ENCODE measurements around the gene CNN2. TPM values are rescaled to one million over a fixed set of nuclear protein-coding genes. Genes with fewer than 3 reads are reported as not detected.
A peak's percentile ranks its signal among the peaks of the same experiment; 100 is the strongest.

Gene CNN2
- total and polyA plus RNA-seq, 2 of the 13 experiments (the other 11 are each of a cell fraction or from before 2014, with no cell fraction given): 63.6 to 70.0 TPM

DNA sequence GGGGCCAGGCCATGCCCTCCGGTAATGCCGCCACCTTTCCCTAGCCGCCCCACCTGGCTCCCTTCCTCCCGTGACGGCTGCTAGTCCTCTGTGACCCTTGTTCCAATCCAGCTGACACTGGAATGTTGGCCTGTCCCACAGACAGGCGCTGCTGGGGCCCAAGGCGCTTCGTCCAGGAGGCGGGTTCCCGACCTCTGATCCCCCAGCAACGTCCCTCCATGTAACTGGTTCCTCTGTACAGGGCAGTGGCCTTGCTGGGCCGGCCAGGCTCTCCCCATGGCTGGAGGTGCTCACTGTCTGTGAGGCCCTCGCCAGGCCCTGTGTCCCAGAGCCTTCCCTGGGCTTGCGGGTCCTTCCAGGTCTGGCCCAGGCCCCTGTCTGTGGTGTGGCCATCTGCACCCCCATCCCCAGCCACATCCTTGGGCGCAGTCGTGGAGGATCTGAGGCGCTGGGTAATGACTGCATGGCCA is 33.0 kb upstream of the CNN2 start (continued):
- TF ChIP-seq, protein P1, sequence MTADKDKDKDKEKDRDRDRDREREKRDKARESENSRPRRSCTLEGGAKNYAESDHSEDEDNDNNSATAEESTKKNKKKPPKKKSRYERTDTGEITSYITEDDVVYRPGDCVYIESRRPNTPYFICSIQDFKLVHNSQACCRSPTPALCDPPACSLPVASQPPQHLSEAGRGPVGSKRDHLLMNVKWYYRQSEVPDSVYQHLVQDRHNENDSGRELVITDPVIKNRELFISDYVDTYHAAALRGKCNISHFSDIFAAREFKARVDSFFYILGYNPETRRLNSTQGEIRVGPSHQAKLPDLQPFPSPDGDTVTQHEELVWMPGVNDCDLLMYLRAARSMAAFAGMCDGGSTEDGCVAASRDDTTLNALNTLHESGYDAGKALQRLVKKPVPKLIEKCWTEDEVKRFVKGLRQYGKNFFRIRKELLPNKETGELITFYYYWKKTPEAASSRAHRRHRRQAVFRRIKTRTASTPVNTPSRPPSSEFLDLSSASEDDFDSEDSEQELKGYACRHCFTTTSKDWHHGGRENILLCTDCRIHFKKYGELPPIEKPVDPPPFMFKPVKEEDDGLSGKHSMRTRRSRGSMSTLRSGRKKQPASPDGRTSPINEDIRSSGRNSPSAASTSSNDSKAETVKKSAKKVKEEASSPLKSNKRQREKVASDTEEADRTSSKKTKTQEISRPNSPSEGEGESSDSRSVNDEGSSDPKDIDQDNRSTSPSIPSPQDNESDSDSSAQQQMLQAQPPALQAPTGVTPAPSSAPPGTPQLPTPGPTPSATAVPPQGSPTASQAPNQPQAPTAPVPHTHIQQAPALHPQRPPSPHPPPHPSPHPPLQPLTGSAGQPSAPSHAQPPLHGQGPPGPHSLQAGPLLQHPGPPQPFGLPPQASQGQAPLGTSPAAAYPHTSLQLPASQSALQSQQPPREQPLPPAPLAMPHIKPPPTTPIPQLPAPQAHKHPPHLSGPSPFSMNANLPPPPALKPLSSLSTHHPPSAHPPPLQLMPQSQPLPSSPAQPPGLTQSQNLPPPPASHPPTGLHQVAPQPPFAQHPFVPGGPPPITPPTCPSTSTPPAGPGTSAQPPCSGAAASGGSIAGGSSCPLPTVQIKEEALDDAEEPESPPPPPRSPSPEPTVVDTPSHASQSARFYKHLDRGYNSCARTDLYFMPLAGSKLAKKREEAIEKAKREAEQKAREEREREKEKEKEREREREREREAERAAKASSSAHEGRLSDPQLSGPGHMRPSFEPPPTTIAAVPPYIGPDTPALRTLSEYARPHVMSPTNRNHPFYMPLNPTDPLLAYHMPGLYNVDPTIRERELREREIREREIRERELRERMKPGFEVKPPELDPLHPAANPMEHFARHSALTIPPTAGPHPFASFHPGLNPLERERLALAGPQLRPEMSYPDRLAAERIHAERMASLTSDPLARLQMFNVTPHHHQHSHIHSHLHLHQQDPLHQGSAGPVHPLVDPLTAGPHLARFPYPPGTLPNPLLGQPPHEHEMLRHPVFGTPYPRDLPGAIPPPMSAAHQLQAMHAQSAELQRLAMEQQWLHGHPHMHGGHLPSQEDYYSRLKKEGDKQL (CRISPR knock-in tag; IDR thresholded peaks at IDR 0.05; ENCODE audit: low read depth): peak; percentile 20; the same call in 1 of the 2 replicates
- TF ChIP-seq, protein P2, sequence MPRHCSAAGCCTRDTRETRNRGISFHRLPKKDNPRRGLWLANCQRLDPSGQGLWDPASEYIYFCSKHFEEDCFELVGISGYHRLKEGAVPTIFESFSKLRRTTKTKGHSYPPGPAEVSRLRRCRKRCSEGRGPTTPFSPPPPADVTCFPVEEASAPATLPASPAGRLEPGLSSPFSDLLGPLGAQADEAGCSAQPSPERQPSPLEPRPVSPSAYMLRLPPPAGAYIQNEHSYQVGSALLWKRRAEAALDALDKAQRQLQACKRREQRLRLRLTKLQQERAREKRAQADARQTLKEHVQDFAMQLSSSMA (CRISPR knock-in tag; IDR thresholded peaks at IDR 0.05): no peak
- TF ChIP-seq ZBTB20 (CRISPR knock-in tag; IDR thresholded peaks at IDR 0.05; ENCODE audit: borderline replicate concordance, low read depth): peak; percentile 44; the same call in 1 of the 2 replicates
- no peak for TF ChIP-seq RFX3 (CRISPR knock-in tag; IDR thresholded peaks at IDR 0.05)
- TF ChIP-seq ZNF607 (CRISPR knock-in tag; IDR thresholded peaks at IDR 0.05; ENCODE audit: borderline replicate concordance): no peak
- TF ChIP-seq ZSCAN30 (CRISPR knock-in tag; IDR thresholded peaks at IDR 0.05): no peak
- TF ChIP-seq, protein P3, sequence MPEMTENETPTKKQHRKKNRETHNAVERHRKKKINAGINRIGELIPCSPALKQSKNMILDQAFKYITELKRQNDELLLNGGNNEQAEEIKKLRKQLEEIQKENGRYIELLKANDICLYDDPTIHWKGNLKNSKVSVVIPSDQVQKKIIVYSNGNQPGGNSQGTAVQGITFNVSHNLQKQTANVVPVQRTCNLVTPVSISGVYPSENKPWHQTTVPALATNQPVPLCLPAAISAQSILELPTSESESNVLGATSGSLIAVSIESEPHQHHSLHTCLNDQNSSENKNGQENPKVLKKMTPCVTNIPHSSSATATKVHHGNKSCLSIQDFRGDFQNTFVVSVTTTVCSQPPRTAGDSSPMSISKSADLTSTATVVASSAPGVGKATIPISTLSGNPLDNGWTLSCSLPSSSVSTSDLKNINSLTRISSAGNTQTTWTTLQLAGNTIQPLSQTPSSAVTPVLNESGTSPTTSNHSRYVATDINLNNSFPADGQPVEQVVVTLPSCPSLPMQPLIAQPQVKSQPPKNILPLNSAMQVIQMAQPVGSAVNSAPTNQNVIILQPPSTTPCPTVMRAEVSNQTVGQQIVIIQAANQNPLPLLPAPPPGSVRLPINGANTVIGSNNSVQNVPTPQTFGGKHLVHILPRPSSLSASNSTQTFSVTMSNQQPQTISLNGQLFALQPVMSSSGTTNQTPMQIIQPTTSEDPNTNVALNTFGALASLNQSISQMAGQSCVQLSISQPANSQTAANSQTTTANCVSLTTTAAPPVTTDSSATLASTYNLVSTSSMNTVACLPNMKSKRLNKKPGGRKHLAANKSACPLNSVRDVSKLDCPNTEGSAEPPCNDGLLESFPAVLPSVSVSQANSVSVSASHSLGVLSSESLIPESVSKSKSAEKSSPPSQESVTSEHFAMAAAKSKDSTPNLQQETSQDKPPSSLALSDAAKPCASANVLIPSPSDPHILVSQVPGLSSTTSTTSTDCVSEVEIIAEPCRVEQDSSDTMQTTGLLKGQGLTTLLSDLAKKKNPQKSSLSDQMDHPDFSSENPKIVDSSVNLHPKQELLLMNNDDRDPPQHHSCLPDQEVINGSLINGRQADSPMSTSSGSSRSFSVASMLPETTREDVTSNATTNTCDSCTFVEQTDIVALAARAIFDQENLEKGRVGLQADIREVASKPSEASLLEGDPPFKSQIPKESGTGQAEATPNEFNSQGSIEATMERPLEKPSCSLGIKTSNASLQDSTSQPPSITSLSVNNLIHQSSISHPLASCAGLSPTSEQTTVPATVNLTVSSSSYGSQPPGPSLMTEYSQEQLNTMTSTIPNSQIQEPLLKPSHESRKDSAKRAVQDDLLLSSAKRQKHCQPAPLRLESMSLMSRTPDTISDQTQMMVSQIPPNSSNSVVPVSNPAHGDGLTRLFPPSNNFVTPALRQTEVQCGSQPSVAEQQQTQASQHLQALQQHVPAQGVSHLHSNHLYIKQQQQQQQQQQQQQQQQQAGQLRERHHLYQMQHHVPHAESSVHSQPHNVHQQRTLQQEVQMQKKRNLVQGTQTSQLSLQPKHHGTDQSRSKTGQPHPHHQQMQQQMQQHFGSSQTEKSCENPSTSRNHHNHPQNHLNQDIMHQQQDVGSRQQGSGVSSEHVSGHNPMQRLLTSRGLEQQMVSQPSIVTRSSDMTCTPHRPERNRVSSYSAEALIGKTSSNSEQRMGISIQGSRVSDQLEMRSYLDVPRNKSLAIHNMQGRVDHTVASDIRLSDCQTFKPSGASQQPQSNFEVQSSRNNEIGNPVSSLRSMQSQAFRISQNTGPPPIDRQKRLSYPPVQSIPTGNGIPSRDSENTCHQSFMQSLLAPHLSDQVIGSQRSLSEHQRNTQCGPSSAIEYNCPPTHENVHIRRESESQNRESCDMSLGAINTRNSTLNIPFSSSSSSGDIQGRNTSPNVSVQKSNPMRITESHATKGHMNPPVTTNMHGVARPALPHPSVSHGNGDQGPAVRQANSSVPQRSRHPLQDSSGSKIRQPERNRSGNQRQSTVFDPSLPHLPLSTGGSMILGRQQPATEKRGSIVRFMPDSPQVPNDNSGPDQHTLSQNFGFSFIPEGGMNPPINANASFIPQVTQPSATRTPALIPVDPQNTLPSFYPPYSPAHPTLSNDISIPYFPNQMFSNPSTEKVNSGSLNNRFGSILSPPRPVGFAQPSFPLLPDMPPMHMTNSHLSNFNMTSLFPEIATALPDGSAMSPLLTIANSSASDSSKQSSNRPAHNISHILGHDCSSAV (CRISPR knock-in tag; IDR thresholded peaks at IDR 0.05; ENCODE audit: borderline replicate concordance): no peak
- TF ChIP-seq ZBTB42 (CRISPR knock-in tag; IDR thresholded peaks at IDR 0.05): no peak
- peak; percentile 41; the same call in 1 of the 2 replicates for TF ChIP-seq ZSCAN9 (CRISPR knock-in tag; IDR thresholded peaks at IDR 0.05; ENCODE audit: borderline replicate concordance)
- TF ChIP-seq ZNF205 (CRISPR knock-in tag; IDR thresholded peaks at IDR 0.05): peak; percentile 45; the same call in 1 of the 2 replicates
- TF ChIP-seq ZNF44 (CRISPR knock-in tag; IDR thresholded peaks at IDR 0.05): no peak
- no peak for TF ChIP-seq PAWR (CRISPR knock-in tag; IDR thresholded peaks at IDR 0.05; ENCODE audit: borderline replicate concordance)
- peak; percentile 45 for TF ChIP-seq SOX5 (CRISPR knock-in tag; IDR thresholded peaks at IDR 0.05; ENCODE audit: borderline replicate concordance)

Measured in HepG2 (cell line).